HepG2 (cell line): Measurements from ENCODE around the gene ESPN. TPM values are rescaled to one million over a fixed set of nuclear protein-coding genes. Genes with fewer than 3 reads are reported as not detected.

ENCODE experiments used
- ATAC-seq: fragments of 200-7000 bp; cut with Tn5 transposase; 3 replicates; pipeline ENCODE4 v1.9.1; 2020; ENCODE audit warnings: mild to moderate bottlenecking, moderate library complexity
- BruUV-seq: library from RNA; stranded (reverse); fragments of 400-500 nt; replicated peaks from 2 replicates; lab custom pipeline; 2021; lab: Mats Ljungman, UMichigan
- CTCF ChIA-PET: fragments of 300-600 bp; formaldehyde crosslinking; extraction: SDS; loops from one replicate; lab custom pipeline; 2021; ENCODE audit warnings: low total read pairs, inconsistent platforms, low intra/inter-chr PET ratio; lab: Yijun Ruan, JAX
- POLR2A ChIA-PET: fragments of 350-600 bp; sonication (Branson Sonifier 250); formaldehyde crosslinking; loops from one replicate; lab custom pipeline; 2020; ENCODE audit warnings: antibody characterized with exemption, inconsistent platforms; lab: Yijun Ruan, JAX
- DNase-seq: peaks from one replicate; pipeline ENCODE4 v3.0.0-alpha.2; 2015; ENCODE audit warnings: low spot score
- FAIRE-seq: peaks from 3 replicates; lab custom pipeline; 2011; peaks lifted over from hg19 to GRCh38; lab: Jason Lieb, UNC
- H2AFZ ChIP-seq: one replicate; pipeline ENCODE4 v1.6.1; 2011; ENCODE audit warnings: low read length, inconsistent platforms
- H3K27ac ChIP-seq: fragments of 300-600 bp; 3 replicates; pipeline ENCODE4 v1.8.0; 2011; ENCODE audit warnings: mixed run types, mild to moderate bottlenecking, mixed read lengths, low read length, inconsistent platforms; ENCODE audit not compliant: insufficient read depth; ENCODE audit errors: extremely low read length
- H3K27me3 ChIP-seq, 2 experiments: fragments of 200-600 bp in 1 of 2; 2 replicates in 1 of 2; 3 replicates in 1 of 2; pipeline versions ENCODE4 v1.6.0 to v1.8.0; 2011; ENCODE audit warnings: low read length in 2 of 2, mild to moderate bottlenecking in 2 of 2, moderate library complexity in 2 of 2, inconsistent platforms in 1 of 2; ENCODE audit not compliant: insufficient read depth in 2 of 2, control insufficient read depth in 1 of 2
- H3K36me3 ChIP-seq, 2 experiments: fragments of 200-600 bp in 1 of 2; replicated peaks in 1 of 2; 2 replicates in 1 of 2; 3 replicates in 1 of 2; pipeline versions ENCODE4 v1.5.1 to v1.8.0; 2011; ENCODE audit warnings: low read length in 2 of 2, inconsistent platforms in 1 of 2; ENCODE audit not compliant: insufficient read depth in 2 of 2, control insufficient read depth in 1 of 2
- H3K4me1 ChIP-seq: 2 replicates; pipeline ENCODE4 v1.5.1; 2012; ENCODE audit warnings: low read length, inconsistent platforms; ENCODE audit not compliant: insufficient read depth
- H3K4me2 ChIP-seq: 2 replicates; pipeline ENCODE4 v1.6.0; 2011; ENCODE audit warnings: low read depth, low read length, inconsistent platforms
- H3K4me3 ChIP-seq, 3 experiments: fragments of 200-600 bp in 1 of 3; sonication (generic), shearing (Covaris generic) in 1 of 3; replicated peaks in 1 of 3; 2 replicates each; pipeline ENCODE4 v1.5.1; 2011 to 2016; ENCODE audit warnings: low read length in 3 of 3, inconsistent platforms in 2 of 3, low read depth in 2 of 3, mild to moderate bottlenecking in 2 of 3, control low read depth in 1 of 3, mixed read lengths in 1 of 3; ENCODE audit not compliant: insufficient read depth in 1 of 3
- H3K79me2 ChIP-seq: one replicate; pipeline ENCODE4 v1.6.1; 2011; ENCODE audit warnings: low read length, inconsistent platforms; ENCODE audit not compliant: insufficient read depth
- H3K9ac ChIP-seq: 2 replicates; pipeline ENCODE4 v1.6.0; 2011; ENCODE audit warnings: mild to moderate bottlenecking, low read depth, low read length, inconsistent platforms; ENCODE audit not compliant: insufficient read depth
- H3K9me3 ChIP-seq: 2 replicates; pipeline ENCODE4 v1.5.1; 2012; ENCODE audit warnings: mild to moderate bottlenecking, low read length
- H4K20me1 ChIP-seq: 2 replicates; pipeline ENCODE4 v1.6.0; 2011; ENCODE audit warnings: inconsistent platforms, mild to moderate bottlenecking, low read length, moderate library complexity; ENCODE audit not compliant: insufficient read depth
- CTCF ChIP-seq: sonication (generic); formaldehyde crosslinking; IDR thresholded peaks from 2 replicates; pipeline ENCODE4 v1.5.0; 2020; ENCODE audit warnings: mild to moderate bottlenecking, missing genetic modification reagents, moderate library complexity
- E2F1 ChIP-seq: sonication (generic); formaldehyde crosslinking; IDR thresholded peaks from 2 replicates; pipeline ENCODE4 v1.5.0; 2020; ENCODE audit warnings: missing genetic modification reagents
- KMT2A ChIP-seq: sonication (generic); formaldehyde crosslinking; IDR thresholded peaks from 2 replicates; pipeline ENCODE4 v1.4.0; 2020; ENCODE audit warnings: missing genetic modification reagents
- NONO ChIP-seq, 2 experiments: fragments of 450-650 bp in 1 of 2; sonication (generic) in 1 of 2; formaldehyde crosslinking in 1 of 2; IDR thresholded peaks in 1 of 2; conservative IDR thresholded peaks in 1 of 2; 2 replicates each; pipeline versions ENCODE4 v1.6.1 to v1.8.0; 2017 to 2022; ENCODE audit warnings: mild to moderate bottlenecking in 1 of 2, missing genetic modification reagents in 1 of 2, moderate library complexity in 1 of 2
- POLR2G ChIP-seq: fragments of 200-400 bp; formaldehyde crosslinking; IDR thresholded peaks from 2 replicates; pipeline ENCODE4 v1.6.1; 2018; ENCODE audit warnings: mild to moderate bottlenecking, low read depth, low read length, moderate library complexity
- RBM22 ChIP-seq: fragments of 200-400 bp; formaldehyde crosslinking; optimal IDR thresholded peaks from 2 replicates; pipeline ENCODE3; 2017; ENCODE audit warnings: mild to moderate bottlenecking, low read length, moderate library complexity
- RERE ChIP-seq: IDR thresholded peaks from 2 replicates; pipeline ENCODE4 v1.6.1; 2016; ENCODE audit warnings: low read depth, missing genetic modification reagents, missing compliant biosample characterization
- SAP130 ChIP-seq: IDR thresholded peaks from 2 replicates; pipeline ENCODE4 v1.6.1; 2016; ENCODE audit warnings: low read depth
- THAP11 ChIP-seq: IDR thresholded peaks from 2 replicates; pipeline ENCODE4 v1.6.1; 2016; ENCODE audit warnings: missing biosample characterization, missing genetic modification reagents
- XBP1 ChIP-seq: sonication (generic); formaldehyde crosslinking; IDR thresholded peaks from 2 replicates; pipeline ENCODE4 v1.5.0; 2020; ENCODE audit warnings: missing genetic modification reagents
- ZFYVE20 ChIP-seq: sonication (generic); formaldehyde crosslinking; IDR thresholded peaks from 2 replicates; pipeline ENCODE4 v1.8.0; 2023; ENCODE audit warnings: low read depth, mild to moderate bottlenecking, moderate library complexity, missing genetic modification reagents, borderline replicate concordance
- ZNF121 ChIP-seq: sonication (generic); formaldehyde crosslinking; IDR thresholded peaks from 2 replicates; pipeline ENCODE4 v1.5.0; 2020; ENCODE audit warnings: mild to moderate bottlenecking, missing genetic modification reagents
- ZNF160 ChIP-seq: sonication (generic); formaldehyde crosslinking; IDR thresholded peaks from 2 replicates; pipeline ENCODE4 v1.8.0; 2022; ENCODE audit warnings: mild to moderate bottlenecking, inconsistent platforms, missing genetic modification reagents
- ZNF235 ChIP-seq: sonication (generic); formaldehyde crosslinking; IDR thresholded peaks from 2 replicates; pipeline ENCODE4 v1.8.1; 2023; ENCODE audit warnings: mild to moderate bottlenecking, missing genetic modification reagents, borderline replicate concordance
- ZNF501 ChIP-seq: sonication (generic); formaldehyde crosslinking; IDR thresholded peaks from 2 replicates; pipeline ENCODE4 v1.5.1; 2020; ENCODE audit warnings: mild to moderate bottlenecking, moderate library complexity, missing genetic modification reagents
- ZNF556 ChIP-seq: sonication (generic); formaldehyde crosslinking; IDR thresholded peaks from 2 replicates; pipeline ENCODE4 v1.4.0; 2020; ENCODE audit warnings: mild to moderate bottlenecking, missing genetic modification reagents, borderline replicate concordance
- WGBS: methylation state at CpG from one replicate; pipeline ENCODE4 v1.1.6; 2017; ENCODE audit warnings: low lambda C conversion rate; 5-methylcytosine and 5-hydroxymethylcytosine counted together
- in situ Hi-C: cut with HindIII; loops from 2 replicates; pipeline ENCODE4 v1.10.0; 2017; ENCODE audit warnings: low pct_unique_long_range_greater_than_20kb; ENCODE audit not compliant: extremely low pct_ligation_motif_present
- intact Hi-C: fragments of 100-400 bp; cut with micrococcal nuclease; formaldehyde crosslinking; loops from one replicate; pipeline ENCODE4 v1.10.0; 2022; ENCODE audit not compliant: unreplicated experiment
- polyA plus RNA-seq, 8 experiments: library from polyadenylated mRNA; depleted of rRNA in 3 of 8; stranded (reverse) in 7 of 8; unstranded in 1 of 8; fragments of >200 nt; fragmentation: Illumina TruSeq in 4 of 8; extraction: Trizol in 4 of 8; gene quantifications; 2 replicates each; pipeline versions ENCODE4 v1.2.1 to v1.2.3, GENCODE V29; 2011 to 2016; ENCODE audit warnings: low read depth in 4 of 8, missing spikeins in 1 of 8, mixed read lengths in 1 of 8; ENCODE audit not compliant: insufficient read depth in 1 of 8
- total RNA-seq, 5 experiments: library from RNA; depleted of rRNA; stranded (reverse); fragments of >200 nt; fragmentation: Illumina TruSeq; extraction: Trizol; gene quantifications; 2 replicates each; pipeline ENCODE4 v1.2.3, GENCODE V29; 2016; ENCODE audit warnings: low read depth in 1 of 5

Gene ESPN
- total and polyA plus RNA-seq, 2 of the 13 experiments (the other 11 are each of a cell fraction or from before 2014, with no cell fraction given) = 48.6 to 54.2 TPM

GRCh38 chr1:6463120-6463412 is 38.5 kb downstream of the ESPN start (continued):
- TF ChIP-seq THAP11 = no peak

DNA sequence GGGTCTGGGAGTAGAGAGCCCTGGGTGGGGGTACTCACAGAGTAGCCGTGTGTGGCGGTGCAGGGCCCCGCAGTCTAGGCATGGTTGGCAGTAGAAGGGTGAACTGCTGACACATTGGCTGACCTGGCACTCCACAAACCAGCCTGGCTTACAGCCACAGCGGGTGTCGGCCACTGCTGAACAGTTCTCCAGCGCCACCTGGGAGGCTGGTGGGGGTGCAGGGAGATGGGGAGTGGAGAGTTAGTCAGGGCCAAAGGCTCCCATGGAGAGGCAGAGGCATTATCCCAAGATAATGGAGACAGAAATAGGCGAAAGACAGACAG is 39.9 kb downstream of the ESPN start:
- CTCF ChIA-PET = interaction anchor here (1.1 to 1.7 kb wide), 3 partner anchors 11 to 19 kb away, joined by 3 to 5 read pairs (median 4); no protein-coding TSS in a partner anchor
- peak; percentile 58 for DNase-seq
- 27% methylated on average over 6 of the region's 7 CpGs for WGBS
- TF ChIP-seq RERE (CRISPR knock-in tag) = no peak
- no peak for TF ChIP-seq ZFYVE20 (CRISPR knock-in tag)
- TF ChIP-seq ZNF501 = peak; percentile 68; the same call in 1 of the 2 replicates
- TF ChIP-seq POLR2G = peak; percentile 24
- no peak for TF ChIP-seq ZNF556
- no peak for TF ChIP-seq RBM22
- TF ChIP-seq CTCF (CRISPR knock-in tag) = peak; percentile 86
- no peak for TF ChIP-seq E2F1 (CRISPR knock-in tag)
- TF ChIP-seq NONO (IDR thresholded peaks at IDR 0.05) = no peak
- 0 out of 2 replicates have a peak, but pooled peaks have one; percentile 37 for TF ChIP-seq NONO (CRISPR knock-in tag; conservative IDR thresholded peaks at IDR 0.05)
- no peak for TF ChIP-seq ZNF160 (CRISPR knock-in tag)
- TF ChIP-seq ZNF235 (CRISPR knock-in tag) = no peak
- TF ChIP-seq KMT2A (CRISPR knock-in tag) = no peak
- TF ChIP-seq ZNF121 (CRISPR knock-in tag) = no peak
- no peak for TF ChIP-seq XBP1
- peak; percentile 39 for TF ChIP-seq SAP130 (CRISPR knock-in tag)

More for the DNA sequence above, 39.9 kb downstream of the ESPN start:
- no peaks in the 10 kb centered on the region for H3K27me3 ChIP-seq
- H2AFZ ChIP-seq = no peak overlapping the region
- no peaks in the 10 kb centered on the region for H3K9me3 ChIP-seq
- H3K9ac ChIP-seq = no peak overlapping the region
- H3K4me2 ChIP-seq = no peak overlapping the region
- peaks cover 3% of the 10 kb centered on the region; the same call in 1 of the 2 replicates for H4K20me1 ChIP-seq
- no peaks in the 10 kb centered on the region for H3K79me2 ChIP-seq
- BruUV-seq = no TSS peak
- H3K4me1 ChIP-seq = peaks cover 21% of the 10 kb centered on the region
- FAIRE-seq (no peak), ATAC-seq (peak; percentile 72)
- peaks cover 2 to 4% of the 10 kb centered on the region in 2 experiments; a peak in 2 of 5 replicates for H3K36me3 ChIP-seq
- in situ Hi-C loops (no loop called here), intact Hi-C loops (loop anchor here (2.0 kb wide), 1 partner anchor 18 kb away; no protein-coding TSS in a partner anchor)
- H3K4me3 ChIP-seq = no peak overlapping the region
- POLR2A ChIA-PET = no interaction called here
- no peak overlapping the region for H3K27ac ChIP-seq
